COLO668 (cell line): ENCODE results near the gene PDS5B.
"Not testable (repeated sequence)": the region's sequence is repeated elsewhere in the genome, so short reads cannot be mapped to it uniquely, and the experiment has no call there.

Experiments used
- DNase-seq: peaks from one replicate; lab custom pipeline; 2025; ENCODE audit not compliant: unreplicated experiment; lab: John Stamatoyannopoulos, UW

Gene PDS5B

DNA sequence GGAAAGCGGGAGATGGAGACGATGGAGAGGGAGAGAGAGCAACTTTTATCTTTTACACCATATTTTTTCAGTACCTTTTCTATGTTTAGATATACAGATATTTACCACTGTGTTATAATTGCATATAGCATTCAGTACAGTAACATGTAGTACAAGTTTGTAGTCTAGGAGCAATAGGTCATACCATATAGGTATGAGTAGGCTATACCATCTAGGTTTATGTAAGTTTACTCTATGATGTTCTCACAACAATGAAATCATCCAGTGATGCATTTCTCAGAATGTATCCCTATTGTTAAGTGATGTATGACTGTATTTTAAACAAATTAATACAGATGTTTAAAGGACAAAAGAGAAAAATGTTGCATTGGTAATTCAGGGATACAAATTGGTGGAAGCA, 136.1 kb downstream of the PDS5B start:
- DNase-seq, result no peak

GRCh38 chr13:32723987-32724386, 137.7 kb downstream of the PDS5B start:
- DNase-seq, result no peak

- DNase-seq, result no peak
These were observed 140.3 kb downstream of the PDS5B start for GRCh38 chr13:32726374-32727037.

- DNase-seq, result no peak
These were observed 142.1 kb downstream of the PDS5B start for GRCh38 chr13:32728327-32728726.

DNA sequence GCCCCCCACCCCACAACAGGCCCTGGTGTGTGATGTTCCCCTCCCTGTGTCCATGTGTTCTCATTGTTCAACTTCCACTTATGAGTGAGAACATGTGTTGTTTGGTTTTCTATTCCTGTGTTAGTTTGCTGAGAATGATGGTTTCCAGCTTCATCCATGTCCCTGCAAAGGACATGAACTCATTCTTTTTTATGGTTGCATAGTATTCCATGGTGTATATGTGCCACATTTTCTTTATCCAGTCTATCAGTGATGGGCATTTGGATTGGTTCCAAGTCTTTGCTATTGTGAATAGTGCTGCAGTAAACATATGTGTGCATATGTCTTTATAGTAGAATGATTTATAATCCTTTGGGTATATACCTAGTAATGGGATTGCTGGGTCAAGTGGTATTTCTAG, 142.8 kb downstream of the PDS5B start:
- DNase-seq, result not testable (repeated sequence)

- no peak for DNase-seq
These were observed 144.8 kb downstream of the PDS5B start for GRCh38 chr13:32731074-32731473.

DNA sequence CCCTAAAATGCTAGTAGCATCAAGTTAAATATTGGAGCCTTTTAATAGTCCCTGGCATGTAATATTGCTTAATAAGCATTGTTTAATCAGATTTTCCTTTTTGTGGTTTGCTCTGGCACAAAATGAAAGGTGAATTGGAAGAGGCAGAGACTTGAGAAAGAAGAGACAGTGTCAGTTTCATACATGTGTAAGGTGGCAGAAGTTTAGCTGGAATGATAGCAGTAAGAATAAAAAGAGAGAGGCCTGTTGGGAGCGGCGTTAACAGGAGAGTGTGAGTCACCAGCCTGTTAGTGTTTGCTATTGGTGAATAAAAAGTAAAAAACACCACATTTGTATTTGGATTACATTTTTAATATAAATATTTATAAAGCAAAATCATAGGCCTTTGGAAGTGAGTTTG, 145.3 kb downstream of the PDS5B start:
- no peak for DNase-seq

GRCh38 chr13:32733690-32734089, 147.4 kb downstream of the PDS5B start:
- DNase-seq, result no peak

DNA sequence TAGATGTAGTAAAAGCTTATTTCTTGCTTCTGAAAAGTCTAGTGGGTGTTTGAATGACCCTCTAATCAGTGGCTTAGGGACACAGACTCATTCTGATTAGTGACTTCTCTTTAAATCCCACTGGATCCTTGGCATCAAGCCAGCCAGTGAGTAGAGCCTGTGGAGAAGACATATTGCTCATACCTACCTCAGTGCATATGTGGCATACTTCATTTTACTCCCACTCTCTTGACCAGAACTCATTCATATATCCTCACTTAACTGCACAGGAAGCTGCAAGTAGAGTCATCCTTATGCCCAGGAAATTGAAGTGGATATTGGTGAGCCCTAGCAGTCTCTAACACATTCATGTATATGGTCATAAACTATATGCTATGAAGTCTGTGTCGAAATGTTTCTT, 148.3 kb downstream of the PDS5B start:
- peak; percentile 37 for DNase-seq

DNA sequence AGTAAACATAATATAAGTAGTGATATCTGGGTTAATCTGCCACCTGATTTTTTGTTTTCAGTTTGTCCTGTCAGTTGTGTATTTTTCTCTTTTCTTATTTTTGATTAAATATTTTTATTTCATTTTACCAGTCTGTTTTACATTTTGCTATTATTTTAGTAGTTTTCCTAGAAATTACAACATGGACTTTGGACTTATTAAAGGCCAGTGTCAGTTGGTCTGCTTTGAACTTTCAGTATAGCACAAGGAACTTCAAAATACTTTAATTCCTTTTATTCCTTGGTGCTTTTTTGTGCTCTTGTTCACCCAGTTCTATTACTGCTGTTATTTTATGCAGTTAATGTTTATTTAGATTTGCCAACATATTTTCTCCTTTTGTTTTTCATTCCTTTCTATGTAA, 149.6 kb downstream of the PDS5B start:
- no peak for DNase-seq

DNA sequence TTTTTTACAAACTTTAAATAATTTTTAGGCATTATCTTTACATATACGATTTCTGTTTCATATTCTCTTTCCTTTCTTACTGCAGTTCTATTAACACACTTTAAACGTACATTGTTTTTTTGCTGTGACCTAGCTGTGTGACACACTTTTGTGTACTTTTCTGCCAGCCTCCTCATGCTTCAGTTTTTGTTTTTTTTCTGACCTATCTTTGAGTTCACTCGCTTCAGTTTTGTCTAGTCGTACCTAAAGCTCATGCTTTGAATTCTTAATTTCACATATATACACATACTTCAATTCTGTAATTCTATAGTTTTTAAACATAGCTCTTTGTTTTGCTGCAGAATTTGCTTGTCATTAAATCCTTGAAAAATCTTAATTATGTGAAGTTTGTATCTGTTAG, 150.4 kb downstream of the PDS5B start:
- no peak for DNase-seq

DNA sequence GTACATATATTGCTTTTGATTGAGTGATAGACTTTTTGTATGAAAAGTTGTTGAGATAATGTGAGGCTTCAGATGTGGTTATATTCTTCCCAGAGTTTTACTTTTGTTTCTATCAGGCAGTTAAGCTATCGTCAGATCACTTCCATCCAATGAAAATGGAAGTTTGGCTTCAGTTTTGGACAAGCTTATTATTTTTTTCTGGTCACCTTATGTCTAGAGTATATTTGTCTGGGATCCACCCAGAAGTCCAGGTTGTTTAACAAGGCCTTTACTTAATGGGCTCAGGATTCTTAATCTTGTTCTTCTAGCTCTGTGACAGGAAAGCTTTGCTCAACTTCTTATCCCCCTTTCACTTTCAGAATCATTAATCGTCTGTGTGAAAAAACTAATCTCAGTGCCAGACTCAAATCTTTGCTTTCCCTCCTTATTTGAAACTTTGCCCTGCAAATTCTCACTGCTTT, 150.9 kb downstream of the PDS5B start:
- DNase-seq, result no peak

DNA sequence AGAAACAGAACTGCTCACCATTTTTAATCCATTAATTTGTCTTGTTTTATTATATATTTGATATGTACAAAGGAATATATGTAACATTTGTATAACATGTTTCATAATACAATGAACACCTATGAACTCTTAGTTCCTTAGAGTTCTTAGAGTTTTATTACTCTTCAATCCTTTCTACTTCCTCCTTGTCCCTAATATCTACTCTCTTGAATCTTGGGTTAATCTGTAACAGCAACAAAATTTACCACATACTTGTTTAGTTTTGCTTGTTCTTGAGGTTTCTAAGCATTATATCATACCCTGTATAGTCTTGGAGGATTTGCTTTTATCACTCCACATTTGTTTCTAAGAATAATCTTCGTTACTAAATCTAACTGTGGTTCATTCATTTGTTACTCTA, 151.4 kb downstream of the PDS5B start:
- DNase-seq, result no peak

DNA sequence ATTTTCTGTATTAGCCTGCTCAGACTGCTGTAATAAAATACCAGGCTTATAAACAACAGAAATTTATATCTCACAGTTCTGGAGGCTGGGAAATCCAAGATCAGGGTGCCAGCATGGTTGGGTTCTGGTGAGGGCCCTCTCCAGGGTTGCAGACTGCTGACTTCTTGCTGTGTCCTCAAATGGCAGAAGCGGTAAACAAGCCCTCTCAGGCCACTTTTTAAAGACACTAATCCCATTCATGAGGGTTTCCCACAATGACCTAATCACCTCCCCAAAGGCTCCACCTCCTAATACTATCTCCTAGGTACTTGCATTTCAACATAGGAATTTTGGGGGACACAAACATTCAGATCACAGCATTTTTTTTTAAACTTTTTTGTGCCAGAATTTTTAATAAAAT, 159.3 kb downstream of the PDS5B start:
- no peak for DNase-seq

- no peak for DNase-seq
These were observed 160.2 kb downstream of the PDS5B start for GRCh38 chr13:32746474-32746873.

DNA sequence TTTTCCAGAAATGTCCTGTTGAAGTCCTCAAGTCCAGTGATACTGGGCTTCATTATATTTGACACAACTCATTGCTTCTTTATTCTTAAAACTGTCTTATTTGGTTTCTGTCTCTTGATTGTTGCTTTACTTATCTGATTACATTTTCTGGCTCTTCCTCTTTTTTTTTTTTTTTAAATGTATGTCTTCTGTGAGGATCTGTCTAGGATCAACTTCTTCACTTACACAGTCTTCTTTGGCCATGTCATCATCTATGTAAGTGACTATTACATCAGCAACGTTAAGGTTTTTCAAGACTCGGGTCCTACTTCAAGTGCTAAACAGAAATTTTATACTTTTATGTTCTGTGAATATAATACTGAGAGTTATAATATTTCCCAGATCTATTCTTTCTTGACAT, 162.1 kb downstream of the PDS5B start:
- no peak for DNase-seq

DNA sequence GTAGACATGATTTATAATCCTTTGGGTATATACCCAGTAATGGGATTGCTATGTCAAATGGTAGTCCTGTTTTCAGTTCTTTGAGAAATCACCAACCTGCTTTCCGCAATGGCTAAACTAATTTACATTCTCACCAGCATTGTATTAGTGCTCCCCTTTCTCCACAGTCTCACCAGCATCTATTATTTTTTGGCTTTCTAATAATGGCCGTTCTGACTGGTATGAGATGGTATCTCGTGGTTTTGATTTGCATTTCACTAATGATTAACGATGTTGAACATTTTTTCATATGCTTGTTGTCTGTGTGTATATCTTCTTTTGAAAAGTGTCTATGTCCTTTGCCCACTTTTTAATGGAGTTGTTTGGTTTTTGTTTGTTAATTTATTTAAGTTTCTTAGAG, 165.1 kb downstream of the PDS5B start:
- DNase-seq, result no peak

- no peak for DNase-seq
These were observed 166.1 kb downstream of the PDS5B start for GRCh38 chr13:32752311-32752710.

- DNase-seq, result no peak
These were observed 166.8 kb downstream of the PDS5B start for GRCh38 chr13:32752997-32753606.

DNA sequence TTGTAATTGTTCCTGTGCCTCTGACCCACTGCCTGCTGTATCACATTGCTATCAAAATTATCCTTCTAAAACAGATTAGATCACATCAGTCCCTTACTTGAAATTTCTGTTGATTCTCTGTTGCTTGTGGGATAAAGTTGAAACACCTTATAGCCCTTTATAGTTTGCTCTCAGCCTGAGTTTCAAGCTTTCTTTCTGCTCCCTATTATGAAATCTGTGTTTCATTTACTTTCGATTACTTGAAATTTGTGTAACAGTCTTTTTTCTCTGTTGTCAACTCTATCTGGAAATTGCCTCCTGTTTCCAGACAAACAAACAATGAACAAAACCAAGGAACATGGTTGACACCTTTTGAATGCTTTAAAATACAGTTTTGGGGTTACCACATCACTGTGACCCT, 167.9 kb downstream of the PDS5B start:
- no peak for DNase-seq

- no peak for DNase-seq
These were observed 172.9 kb downstream of the PDS5B start for GRCh38 chr13:32759152-32759551.

DNA sequence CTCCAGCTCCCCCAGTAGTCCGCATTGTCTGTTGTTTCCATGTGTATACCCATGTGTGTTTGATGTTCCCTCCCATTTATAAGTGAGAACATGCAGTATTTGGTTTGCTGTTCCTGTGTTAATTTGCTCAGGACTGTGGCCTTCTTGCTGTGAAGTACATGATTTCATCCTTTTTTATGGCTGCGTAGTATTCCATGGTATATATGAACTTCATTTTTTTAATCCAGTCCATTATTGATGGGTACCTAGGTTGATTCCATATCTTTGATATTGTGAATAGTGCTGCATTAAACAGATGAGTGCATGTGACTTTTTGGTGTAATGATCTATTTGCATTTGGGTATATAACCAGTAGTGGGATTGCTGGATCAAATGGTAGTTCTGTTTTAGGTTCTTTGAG, 175.2 kb downstream of the PDS5B start:
- no peak for DNase-seq

DNA sequence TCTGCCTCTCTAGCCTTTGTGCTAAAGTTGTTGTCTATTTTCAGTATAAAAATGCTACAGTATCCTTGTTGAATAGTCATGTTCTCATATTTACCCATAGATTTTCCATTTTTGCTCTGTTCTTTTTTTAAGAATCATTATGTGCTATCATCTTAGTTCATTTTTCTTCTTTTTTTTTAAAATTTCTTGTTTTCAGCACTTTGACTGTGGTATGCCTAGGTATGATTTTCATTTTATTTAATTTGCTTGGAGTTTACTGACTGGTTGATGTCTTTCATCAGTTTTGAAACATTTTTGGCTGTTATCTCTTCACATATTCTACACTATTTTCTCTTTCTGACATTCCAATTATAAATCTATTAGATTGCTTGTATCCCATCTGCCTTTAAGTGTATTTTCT, 192.9 kb downstream of the PDS5B start:
- no peak for DNase-seq
